Gastrocnemius medialis (tissue), 4 donors: ENCODE results near the gene PRRT1B.

Experiments used
- POLR2A ChIP-seq, 2 donors: fragments of 450-650 bp; IDR thresholded peaks; one replicate each; pipeline ENCODE4 v1.6.1; 2017; ENCODE audit warnings: antibody characterized with exemption in 2 of 2, mild to moderate bottlenecking in 2 of 2, moderate library complexity in 2 of 2
- TF ChIP-seq, protein P1 (sequence below), 5 experiments: fragments of 450-650 bp in 3 of 5; fragments of 200-600 bp in 2 of 5; sonication (generic) in 2 of 5; IDR thresholded peaks in 4 of 5; conservative IDR thresholded peaks in 1 of 5; 1 replicate in 4 of 5; 2 replicates in 1 of 5; pipeline ENCODE4 v1.5.1; 2016 to 2019; ENCODE audit warnings: antibody characterized with exemption in 5 of 5, mild to moderate bottlenecking in 3 of 5, moderate library complexity in 3 of 5

DNA sequence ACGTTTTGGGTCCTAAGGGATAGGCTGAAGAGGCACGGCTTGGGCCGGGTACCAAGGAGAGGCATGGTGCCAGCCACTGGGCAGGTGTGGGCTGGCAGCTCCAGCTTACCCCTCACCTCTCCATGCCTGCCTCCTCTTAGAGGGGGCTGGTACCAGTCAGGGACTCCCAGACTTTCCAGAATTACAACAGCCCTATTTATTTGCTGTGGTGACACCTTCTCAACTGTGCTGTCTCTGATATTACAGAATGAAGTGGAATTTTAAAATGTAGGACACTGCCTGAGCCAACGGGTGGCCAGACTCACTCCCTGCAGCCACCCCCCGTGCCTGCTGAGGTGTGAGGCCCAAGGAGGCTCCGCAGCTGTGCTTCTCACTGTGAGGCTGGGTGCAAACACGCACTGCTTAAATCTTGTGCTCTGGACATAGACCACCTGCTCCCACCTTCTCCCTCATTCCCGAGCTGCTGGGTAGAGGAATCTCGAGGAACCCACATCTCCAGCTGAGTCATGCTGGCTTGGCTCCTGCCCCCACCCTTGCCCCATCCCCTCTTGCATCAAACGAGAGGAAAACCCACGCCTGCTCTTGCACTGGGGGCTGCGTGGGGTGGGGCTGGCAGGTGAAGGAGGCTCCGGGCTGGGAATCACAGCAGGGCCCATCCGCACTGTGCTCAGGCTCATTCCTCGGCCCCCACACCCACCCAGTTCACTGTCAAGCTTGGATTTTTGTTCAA is 47.9 kb downstream of the PRRT1B start:
- no peak for TF ChIP-seq POLR2A (IDR thresholded peaks at IDR 0.05)
- TF ChIP-seq, protein P1, sequence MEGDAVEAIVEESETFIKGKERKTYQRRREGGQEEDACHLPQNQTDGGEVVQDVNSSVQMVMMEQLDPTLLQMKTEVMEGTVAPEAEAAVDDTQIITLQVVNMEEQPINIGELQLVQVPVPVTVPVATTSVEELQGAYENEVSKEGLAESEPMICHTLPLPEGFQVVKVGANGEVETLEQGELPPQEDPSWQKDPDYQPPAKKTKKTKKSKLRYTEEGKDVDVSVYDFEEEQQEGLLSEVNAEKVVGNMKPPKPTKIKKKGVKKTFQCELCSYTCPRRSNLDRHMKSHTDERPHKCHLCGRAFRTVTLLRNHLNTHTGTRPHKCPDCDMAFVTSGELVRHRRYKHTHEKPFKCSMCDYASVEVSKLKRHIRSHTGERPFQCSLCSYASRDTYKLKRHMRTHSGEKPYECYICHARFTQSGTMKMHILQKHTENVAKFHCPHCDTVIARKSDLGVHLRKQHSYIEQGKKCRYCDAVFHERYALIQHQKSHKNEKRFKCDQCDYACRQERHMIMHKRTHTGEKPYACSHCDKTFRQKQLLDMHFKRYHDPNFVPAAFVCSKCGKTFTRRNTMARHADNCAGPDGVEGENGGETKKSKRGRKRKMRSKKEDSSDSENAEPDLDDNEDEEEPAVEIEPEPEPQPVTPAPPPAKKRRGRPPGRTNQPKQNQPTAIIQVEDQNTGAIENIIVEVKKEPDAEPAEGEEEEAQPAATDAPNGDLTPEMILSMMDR (IDR thresholded peaks at IDR 0.05 in 4 of 5, conservative IDR thresholded peaks at IDR 0.05 in 1 of 5), result no peak
